Esophagus squamous epithelium (tissue), 4 donors: ENCODE results near the gene KCNAB1.

ENCODE experiments used
- POLR2A ChIP-seq, 4 donors: fragments of 450-650 bp; IDR thresholded peaks; one replicate each; pipeline ENCODE4 v1.6.1; 2017; ENCODE audit warnings: antibody characterized with exemption in 4 of 4, mild to moderate bottlenecking in 4 of 4, moderate library complexity in 3 of 4
- TF ChIP-seq, protein P1 (sequence below), 6 experiments: fragments of 450-650 bp in 4 of 6; fragments of 200-600 bp in 2 of 6; sonication (generic) in 2 of 6; IDR thresholded peaks; one replicate each; pipeline ENCODE4 v1.5.1; 2016 to 2019; ENCODE audit warnings: antibody characterized with exemption in 6 of 6, mild to moderate bottlenecking in 4 of 6, moderate library complexity in 4 of 6

DNA sequence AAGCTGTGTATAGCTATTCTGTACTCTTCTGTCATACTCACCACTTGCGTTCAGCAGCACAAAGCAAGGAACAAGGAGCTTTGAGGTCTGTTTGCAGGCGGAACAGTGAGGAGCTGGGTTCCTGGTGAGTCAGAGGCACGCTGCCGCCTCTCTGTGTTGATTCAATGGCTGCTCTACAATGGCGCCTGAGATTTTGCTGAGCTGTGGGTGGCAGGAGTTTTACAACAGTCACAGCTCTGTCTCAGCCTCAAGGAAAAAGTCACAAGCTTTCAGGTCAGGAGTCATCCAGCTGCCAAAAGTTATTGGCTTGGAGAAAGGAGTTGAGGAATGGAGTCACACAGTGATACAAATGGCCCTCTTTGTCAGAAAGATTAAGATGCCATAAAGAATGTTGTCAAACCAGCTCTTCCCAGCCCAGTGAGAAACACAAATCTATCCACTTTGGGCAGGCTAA, 336.4 kb downstream of the KCNAB1 start:
- TF ChIP-seq, protein P1, sequence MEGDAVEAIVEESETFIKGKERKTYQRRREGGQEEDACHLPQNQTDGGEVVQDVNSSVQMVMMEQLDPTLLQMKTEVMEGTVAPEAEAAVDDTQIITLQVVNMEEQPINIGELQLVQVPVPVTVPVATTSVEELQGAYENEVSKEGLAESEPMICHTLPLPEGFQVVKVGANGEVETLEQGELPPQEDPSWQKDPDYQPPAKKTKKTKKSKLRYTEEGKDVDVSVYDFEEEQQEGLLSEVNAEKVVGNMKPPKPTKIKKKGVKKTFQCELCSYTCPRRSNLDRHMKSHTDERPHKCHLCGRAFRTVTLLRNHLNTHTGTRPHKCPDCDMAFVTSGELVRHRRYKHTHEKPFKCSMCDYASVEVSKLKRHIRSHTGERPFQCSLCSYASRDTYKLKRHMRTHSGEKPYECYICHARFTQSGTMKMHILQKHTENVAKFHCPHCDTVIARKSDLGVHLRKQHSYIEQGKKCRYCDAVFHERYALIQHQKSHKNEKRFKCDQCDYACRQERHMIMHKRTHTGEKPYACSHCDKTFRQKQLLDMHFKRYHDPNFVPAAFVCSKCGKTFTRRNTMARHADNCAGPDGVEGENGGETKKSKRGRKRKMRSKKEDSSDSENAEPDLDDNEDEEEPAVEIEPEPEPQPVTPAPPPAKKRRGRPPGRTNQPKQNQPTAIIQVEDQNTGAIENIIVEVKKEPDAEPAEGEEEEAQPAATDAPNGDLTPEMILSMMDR (IDR thresholded peaks at IDR 0.05): no peak
- no peak for TF ChIP-seq POLR2A (IDR thresholded peaks at IDR 0.05)
